ENCODE measurements around the gene PARP3. TPM values are rescaled to one million over a fixed set of nuclear protein-coding genes. Genes with fewer than 3 reads are reported as not detected.

The PARP3 gene
- total and polyA plus RNA-seq, 9 of the 15 experiments (the other 6 are each of a cell fraction or from before 2014, with no cell fraction given): 0.46 to 6.6 (median 4.5) TPM

- TF ChIP-seq ZNF589 (CRISPR knock-in tag; IDR thresholded peaks at IDR 0.05; ENCODE audit: low read depth) (no peak), MCM7 (IDR thresholded peaks at IDR 0.05) (no peak), NFE2L1 (tag; IDR thresholded peaks at IDR 0.05; ENCODE audit: borderline replicate concordance, low read depth) (no peak), ZNF232 (CRISPR knock-in tag; IDR thresholded peaks at IDR 0.05) (no peak), NFYB (IDR thresholded peaks at IDR 0.05; ENCODE audit: extremely low read depth, insufficient read length) (no peak), ZC3H11A (IDR thresholded peaks at IDR 0.05; ENCODE audit: low read depth, low read length) (peak; percentile 81; the same call in 1 of the 2 replicates), PHF21A (IDR thresholded peaks at IDR 0.05; ENCODE audit: borderline replicate concordance, low read depth) (0 out of 2 replicates have a peak, but pooled peaks have one; percentile 72), PHF8 (IDR thresholded peaks at IDR 0.05; ENCODE audit: borderline replicate concordance, low read length) (peak; percentile 89), SMAD1 (IDR thresholded peaks at IDR 0.05; ENCODE audit: low read depth, low read length, partially characterized antibody) (peak; percentile 86), NFIX (CRISPR knock-in tag; IDR thresholded peaks at IDR 0.05; ENCODE audit: low read depth) (no peak), FOSL1 (tag; conservative IDR thresholded peaks at IDR 0.05) (no peak), RBFOX2 (IDR thresholded peaks at IDR 0.05; ENCODE audit: low read depth, low read length) (peak; percentile 100), NR2F6 (CRISPR knock-in tag; IDR thresholded peaks at IDR 0.05) (no peak), XRCC5 (IDR thresholded peaks at IDR 0.05; ENCODE audit: low read depth, low read length) (peak; percentile 93; the same call in 1 of the 2 replicates), ZNF121 (CRISPR knock-in tag; conservative IDR thresholded peaks at IDR 0.05) (no peak), MYNN (IDR thresholded peaks at IDR 0.05) (no peak), MYNN (CRISPR knock-in tag; IDR thresholded peaks at IDR 0.05) (no peak), TRIM24 (IDR thresholded peaks at IDR 0.05) (peak in 1 of 2 experiments; percentile 97; a peak in 2 of 4 replicates), HOXB6 (CRISPR knock-in tag; IDR thresholded peaks at IDR 0.05; ENCODE audit: borderline replicate concordance) (no peak), TAL1 (IDR thresholded peaks at IDR 0.05) (no peak), POLR2A (conservative IDR thresholded peaks at IDR 0.05) (peak; percentile 98)
- TF ChIP-seq, protein P1, sequence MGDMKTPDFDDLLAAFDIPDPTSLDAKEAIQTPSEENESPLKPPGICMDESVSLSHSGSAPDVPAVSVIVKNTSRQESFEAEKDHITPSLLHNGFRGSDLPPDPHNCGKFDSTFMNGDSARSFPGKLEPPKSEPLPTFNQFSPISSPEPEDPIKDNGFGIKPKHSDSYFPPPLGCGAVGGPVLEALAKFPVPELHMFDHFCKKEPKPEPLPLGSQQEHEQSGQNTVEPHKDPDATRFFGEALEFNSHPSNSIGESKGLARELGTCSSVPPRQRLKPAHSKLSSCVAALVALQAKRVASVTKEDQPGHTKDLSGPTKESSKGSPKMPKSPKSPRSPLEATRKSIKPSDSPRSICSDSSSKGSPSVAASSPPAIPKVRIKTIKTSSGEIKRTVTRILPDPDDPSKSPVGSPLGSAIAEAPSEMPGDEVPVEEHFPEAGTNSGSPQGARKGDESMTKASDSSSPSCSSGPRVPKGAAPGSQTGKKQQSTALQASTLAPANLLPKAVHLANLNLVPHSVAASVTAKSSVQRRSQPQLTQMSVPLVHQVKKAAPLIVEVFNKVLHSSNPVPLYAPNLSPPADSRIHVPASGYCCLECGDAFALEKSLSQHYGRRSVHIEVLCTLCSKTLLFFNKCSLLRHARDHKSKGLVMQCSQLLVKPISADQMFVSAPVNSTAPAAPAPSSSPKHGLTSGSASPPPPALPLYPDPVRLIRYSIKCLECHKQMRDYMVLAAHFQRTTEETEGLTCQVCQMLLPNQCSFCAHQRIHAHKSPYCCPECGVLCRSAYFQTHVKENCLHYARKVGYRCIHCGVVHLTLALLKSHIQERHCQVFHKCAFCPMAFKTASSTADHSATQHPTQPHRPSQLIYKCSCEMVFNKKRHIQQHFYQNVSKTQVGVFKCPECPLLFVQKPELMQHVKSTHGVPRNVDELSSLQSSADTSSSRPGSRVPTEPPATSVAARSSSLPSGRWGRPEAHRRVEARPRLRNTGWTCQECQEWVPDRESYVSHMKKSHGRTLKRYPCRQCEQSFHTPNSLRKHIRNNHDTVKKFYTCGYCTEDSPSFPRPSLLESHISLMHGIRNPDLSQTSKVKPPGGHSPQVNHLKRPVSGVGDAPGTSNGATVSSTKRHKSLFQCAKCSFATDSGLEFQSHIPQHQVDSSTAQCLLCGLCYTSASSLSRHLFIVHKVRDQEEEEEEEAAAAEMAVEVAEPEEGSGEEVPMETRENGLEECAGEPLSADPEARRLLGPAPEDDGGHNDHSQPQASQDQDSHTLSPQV (IDR thresholded peaks at IDR 0.05): no peak
- TF ChIP-seq, protein P2, sequence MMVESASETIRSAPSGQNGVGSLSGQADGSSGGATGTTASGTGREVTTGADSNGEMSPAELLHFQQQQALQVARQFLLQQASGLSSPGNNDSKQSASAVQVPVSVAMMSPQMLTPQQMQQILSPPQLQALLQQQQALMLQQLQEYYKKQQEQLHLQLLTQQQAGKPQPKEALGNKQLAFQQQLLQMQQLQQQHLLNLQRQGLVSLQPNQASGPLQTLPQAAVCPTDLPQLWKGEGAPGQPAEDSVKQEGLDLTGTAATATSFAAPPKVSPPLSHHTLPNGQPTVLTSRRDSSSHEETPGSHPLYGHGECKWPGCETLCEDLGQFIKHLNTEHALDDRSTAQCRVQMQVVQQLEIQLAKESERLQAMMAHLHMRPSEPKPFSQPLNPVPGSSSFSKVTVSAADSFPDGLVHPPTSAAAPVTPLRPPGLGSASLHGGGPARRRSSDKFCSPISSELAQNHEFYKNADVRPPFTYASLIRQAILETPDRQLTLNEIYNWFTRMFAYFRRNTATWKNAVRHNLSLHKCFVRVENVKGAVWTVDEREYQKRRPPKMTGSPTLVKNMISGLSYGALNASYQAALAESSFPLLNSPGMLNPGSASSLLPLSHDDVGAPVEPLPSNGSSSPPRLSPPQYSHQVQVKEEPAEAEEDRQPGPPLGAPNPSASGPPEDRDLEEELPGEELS (CRISPR knock-in tag; IDR thresholded peaks at IDR 0.05; ENCODE audit: borderline replicate concordance): no peak
Measured at GRCh38 chr3:51995346-51996163, 53.4 kb downstream of the PARP3 start, which contains the start of gene RPL29 (continued).
